Epithelial cell of proximal tubule (primary cell): ENCODE results near the gene LRRTM1. TPM values are rescaled to one million over a fixed set of nuclear protein-coding genes. Genes with fewer than 3 reads are reported as not detected.

Experiments
- DNase-seq: peaks from one replicate; pipeline ENCODE4 v3.0.0-alpha.2; 2011; ENCODE audit warnings: low read depth
- H3K4me3 ChIP-seq: 2 replicates; pipeline ENCODE4 v1.5.1; 2011; ENCODE audit warnings: low read depth, mild to moderate bottlenecking, low read length
- CTCF ChIP-seq: conservative IDR thresholded peaks from 2 replicates; pipeline ENCODE4 v1.5.1; 2012; ENCODE audit warnings: low read depth, mild to moderate bottlenecking, low read length
- total RNA-seq: library from RNA; depleted of rRNA; stranded (reverse); fragments of >200 nt; gene quantifications from 2 replicates; pipeline ENCODE4 v1.2.3, GENCODE V29; 2015

The LRRTM1 gene
- total RNA-seq, 1 donor from 2014 or later, result 0.81 TPM

- no peak for DNase-seq
- no peak overlapping the region for H3K4me3 ChIP-seq
- no peak for TF ChIP-seq CTCF
Observed at GRCh38 chr2:80335411-80335810, 30.9 kb upstream of the LRRTM1 start.

- no peak overlapping the region for H3K4me3 ChIP-seq
- TF ChIP-seq CTCF, result no peak
- DNase-seq, result no peak
Observed at GRCh38 chr2:80333886-80334285, 29.3 kb upstream of the LRRTM1 start.

- TF ChIP-seq CTCF, result no peak
- H3K4me3 ChIP-seq, result no peak overlapping the region
- no peak for DNase-seq
Observed at GRCh38 chr2:80330527-80331450, 26.2 kb upstream of the LRRTM1 start.

- no peak for TF ChIP-seq CTCF
- DNase-seq, result no peak
Observed at GRCh38 chr2:80329491-80329890, 24.9 kb upstream of the LRRTM1 start.

GRCh38 chr2:80328159-80328571 lies 23.6 kb upstream of the LRRTM1 start:
- no peak for TF ChIP-seq CTCF
- H3K4me3 ChIP-seq, result no peak overlapping the region
- DNase-seq, result no peak

More at GRCh38 chr2:80329491-80329890, 24.9 kb upstream of the LRRTM1 start:
- H3K4me3 ChIP-seq, result no peak overlapping the region

GRCh38 chr2:80326861-80327260 lies 22.3 kb upstream of the LRRTM1 start:
- no peak for DNase-seq
- no peak for TF ChIP-seq CTCF
- H3K4me3 ChIP-seq, result no peak overlapping the region

- no peak overlapping the region for H3K4me3 ChIP-seq
- peak; percentile 4 for DNase-seq
- TF ChIP-seq CTCF, result peak; percentile 71
Observed at GRCh38 chr2:80326214-80326613, 21.7 kb upstream of the LRRTM1 start.
